Measurements from ENCODE around the gene HOXC9.
"Not testable (repeated sequence)": the region's sequence is repeated elsewhere in the genome, so short reads cannot be mapped to it uniquely, and the experiment has no call there.

Gene HOXC9

GRCh38 chr12:54040148-54040494 is 40.2 kb downstream of the HOXC9 start:
- no peak for DNase-seq (ENCODE audit: low read depth)

DNA sequence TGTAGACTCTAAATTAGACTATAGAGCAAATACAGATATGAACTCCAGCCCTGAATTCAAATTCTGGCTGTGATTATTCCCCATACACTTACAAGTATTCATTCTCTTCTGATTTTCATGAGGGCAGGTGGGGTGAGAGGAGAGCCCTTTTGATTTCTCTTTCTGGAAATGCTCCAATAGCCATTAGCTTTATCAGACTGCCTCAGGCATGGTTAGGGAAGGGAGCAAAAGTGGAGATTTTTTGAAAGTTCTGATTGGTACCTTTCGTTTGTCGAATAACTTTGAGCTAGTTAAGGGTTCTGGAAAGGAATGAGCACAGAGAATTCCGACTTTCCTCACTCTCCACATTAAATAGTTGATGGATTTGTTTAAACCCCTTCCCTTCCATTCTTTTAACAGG is 40.7 kb downstream of the HOXC9 start:
- no peak for DNase-seq (ENCODE audit: low read depth)

DNA sequence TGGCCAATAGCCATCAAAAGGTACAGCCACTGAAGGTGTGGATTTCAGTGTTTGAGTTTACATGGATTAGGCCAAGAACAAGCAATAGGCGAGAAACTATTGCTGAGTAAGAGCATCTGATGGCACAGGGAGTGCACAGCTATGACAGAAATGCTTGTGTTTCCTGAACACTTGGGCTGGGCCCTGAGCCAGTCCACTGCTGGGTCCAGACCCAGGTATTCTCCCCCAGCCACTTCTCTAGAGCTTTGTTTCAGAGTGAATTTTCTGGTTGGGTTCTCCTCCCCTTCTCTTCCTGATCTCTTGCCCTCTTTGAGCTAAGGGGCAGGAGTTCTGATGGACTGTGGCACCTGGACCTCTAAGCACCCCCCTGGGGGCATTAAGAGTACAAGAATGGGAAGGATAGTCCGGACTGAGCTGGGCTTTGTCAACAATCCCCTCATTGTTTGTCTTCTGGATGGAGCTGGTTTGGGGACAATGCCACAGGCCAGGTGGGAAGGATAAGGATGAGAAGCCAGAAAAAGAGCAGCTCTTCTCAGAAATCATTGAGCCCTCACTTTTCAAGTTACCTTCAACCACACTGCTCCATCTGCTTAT is 41.2 kb downstream of the HOXC9 start:
- no peak for DNase-seq (ENCODE audit: low read depth)

- not testable (repeated sequence) for DNase-seq (ENCODE audit: low read depth)
Measured at GRCh38 chr12:54042033-54042432, 42.1 kb downstream of the HOXC9 start.

GRCh38 chr12:54042970-54043853 is 43.3 kb downstream of the HOXC9 start:
- DNase-seq (ENCODE audit: low read depth) = no peak

DNA sequence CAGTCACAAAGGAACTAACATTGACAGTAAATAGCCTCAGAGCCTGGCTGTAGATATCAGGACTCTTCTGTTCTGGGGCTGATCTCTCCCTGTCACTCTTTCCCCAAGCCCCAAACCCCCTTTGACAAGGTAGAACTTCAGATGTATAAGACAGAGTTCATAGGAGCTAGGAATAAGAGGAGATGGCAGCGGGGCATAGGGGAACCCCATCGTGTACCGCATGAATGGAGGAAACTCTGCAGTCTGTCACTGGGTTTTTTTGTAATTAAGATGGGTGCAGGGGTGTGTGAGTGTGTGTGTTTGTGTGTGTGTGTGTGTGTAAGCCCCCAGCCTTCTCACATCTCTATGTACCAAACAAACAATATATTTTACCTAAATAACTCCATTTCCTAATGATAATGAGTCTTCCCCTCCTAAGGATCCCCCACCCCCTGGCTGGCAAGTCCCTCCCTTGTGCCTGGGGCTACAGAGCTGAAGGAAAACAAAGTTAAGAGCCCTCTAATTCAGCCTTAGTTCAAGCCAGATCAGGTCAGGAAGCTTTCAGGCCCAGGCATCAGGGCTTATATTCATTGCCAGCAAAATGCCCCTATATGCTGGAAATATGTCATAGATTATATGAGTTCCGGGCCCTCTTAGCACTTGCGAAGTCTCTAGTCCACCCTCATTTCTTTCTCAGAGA is 44.6 kb downstream of the HOXC9 start:
- DNase-seq (ENCODE audit: low read depth) = no peak

DNA sequence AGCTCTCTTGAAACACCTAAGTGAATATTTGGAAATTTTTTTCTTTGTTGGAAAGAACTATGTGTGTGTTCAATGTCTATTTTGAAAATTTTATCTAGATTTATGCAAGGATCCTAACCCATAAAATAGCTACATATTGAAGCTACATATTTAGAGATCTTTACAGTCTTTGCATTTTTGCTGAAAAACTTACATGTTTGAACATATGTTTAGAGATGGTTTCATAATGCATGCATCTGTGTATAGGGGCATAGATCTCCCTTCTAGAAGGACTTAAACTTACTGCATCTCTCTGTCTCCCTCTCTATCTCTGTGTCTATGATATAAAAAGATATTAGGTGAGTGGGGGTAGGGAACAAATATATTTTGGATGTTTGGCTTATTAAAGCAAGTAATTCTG is 45.4 kb downstream of the HOXC9 start:
- no peak for DNase-seq (ENCODE audit: low read depth)

DNA sequence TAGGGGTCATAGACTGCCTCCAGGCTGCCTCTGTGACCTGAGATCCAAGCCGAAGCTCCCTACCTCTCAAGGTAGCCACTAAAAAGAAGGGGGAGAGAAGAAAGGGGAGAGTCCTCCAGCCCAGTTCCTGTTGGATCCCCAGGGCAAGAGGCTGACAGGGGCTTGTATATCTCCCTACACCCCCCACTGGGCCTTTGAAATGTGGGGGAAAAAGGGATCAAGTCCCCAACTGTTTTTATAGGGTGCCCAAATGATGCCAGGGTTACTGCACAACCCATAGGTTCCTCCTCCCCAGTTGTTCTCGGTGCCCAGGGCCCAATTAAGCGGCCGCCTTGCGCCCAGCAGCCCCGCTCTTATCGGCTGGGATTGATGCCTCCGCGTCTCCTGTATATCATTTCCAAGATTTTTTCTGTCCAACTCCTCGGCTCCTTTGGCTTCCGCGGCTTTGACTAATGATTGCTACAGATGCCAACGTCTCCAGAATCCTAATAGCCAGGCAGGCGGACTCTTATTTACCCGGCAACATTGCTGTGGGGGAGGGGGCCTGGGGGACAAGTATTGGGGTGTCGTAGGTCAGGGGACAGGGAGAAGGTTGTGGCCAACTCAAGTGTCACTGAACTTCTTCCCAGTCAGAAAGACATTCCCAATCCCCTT is 46.0 kb downstream of the HOXC9 start:
- DNase-seq (ENCODE audit: low read depth) = no peak

DNA sequence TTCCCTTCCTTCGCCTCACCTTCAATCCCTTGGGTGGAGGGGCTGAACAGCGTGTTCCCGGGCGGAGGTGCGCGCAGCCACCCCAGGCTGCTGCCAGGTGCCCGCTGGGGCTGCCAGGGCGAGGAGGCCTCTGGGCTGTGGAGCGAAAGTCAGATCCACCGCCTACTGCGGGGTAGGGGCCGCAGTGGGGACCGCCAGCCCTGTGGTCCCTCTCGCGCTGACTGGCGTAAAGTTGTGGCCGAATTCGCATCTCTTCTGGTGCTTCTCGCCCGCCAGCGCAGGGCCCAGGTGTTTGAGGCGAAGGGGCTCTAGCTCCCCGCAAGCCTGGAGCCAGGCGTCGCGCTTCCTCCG is 46.8 kb downstream of the HOXC9 start:
- DNase-seq (ENCODE audit: low read depth) = no peak

GRCh38 chr12:54047160-54047963 is 47.4 kb downstream of the HOXC9 start:
- no peak for DNase-seq (ENCODE audit: low read depth)

DNA sequence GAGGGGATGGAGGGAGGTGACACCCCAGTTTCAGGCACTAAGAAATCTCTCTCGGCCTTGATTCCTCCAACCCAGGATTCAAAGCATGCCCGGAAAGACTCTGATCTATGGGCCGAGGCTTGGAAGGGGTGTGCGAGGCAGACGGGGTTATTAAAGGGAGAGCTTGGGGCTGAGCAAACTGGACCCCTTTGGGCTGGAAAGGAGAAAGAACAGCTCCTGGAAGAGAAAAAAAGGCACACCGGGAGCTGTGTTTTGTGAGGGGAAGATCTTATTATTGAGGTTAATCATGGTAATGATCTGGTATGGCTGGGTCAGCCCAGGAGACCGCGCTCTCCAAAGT is 48.0 kb downstream of the HOXC9 start:
- DNase-seq (ENCODE audit: low read depth) = no peak

GRCh38 chr12:54048406-54049093 is 48.6 kb downstream of the HOXC9 start:
- DNase-seq (ENCODE audit: low read depth) = no peak

GRCh38 chr12:54049108-54049507 is 49.1 kb downstream of the HOXC9 start:
- DNase-seq (ENCODE audit: low read depth) = no peak

- DNase-seq (ENCODE audit: low read depth) = no peak
Measured at GRCh38 chr12:54050482-54050810, 50.5 kb downstream of the HOXC9 start.

DNA sequence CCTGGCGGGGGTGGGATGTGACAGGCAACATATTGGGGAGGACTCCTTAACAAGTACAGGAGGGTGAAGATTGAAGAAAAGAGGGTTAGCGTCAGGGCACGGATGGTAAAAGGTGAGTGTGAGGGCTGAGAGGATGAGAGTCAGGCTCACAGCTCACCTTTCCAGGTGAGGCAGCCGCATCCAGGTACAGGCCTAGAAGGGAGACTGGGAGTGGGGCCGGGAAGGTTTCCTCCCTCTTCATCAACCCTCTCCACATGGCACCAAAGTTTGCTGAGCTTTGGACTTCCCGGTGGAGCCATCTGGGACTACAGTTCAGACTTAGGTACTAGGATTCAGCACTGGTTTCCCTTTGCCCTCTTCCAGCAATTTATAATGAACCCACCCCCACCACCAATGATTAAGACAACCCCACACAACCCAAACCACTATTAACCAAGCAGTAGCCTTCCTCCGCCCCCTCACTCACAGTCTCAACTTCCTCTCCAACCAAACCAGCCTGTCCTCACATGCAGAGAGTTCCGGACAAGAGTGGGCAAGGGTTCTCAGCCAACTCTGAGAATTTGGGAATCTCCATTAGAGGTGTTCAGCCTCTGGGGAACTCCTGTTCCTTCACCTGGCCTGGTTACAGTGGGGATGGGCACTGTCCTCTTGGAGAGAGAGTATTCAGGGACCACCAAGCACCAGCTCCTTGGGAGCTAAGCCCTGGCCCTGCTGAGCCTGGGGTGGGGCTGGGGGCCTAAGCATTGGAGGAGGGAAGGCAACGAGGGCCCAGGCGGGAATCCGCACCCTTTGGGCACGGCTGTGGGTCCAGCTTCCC is 51.3 kb downstream of the HOXC9 start:
- DNase-seq (ENCODE audit: low read depth) = no peak

DNA sequence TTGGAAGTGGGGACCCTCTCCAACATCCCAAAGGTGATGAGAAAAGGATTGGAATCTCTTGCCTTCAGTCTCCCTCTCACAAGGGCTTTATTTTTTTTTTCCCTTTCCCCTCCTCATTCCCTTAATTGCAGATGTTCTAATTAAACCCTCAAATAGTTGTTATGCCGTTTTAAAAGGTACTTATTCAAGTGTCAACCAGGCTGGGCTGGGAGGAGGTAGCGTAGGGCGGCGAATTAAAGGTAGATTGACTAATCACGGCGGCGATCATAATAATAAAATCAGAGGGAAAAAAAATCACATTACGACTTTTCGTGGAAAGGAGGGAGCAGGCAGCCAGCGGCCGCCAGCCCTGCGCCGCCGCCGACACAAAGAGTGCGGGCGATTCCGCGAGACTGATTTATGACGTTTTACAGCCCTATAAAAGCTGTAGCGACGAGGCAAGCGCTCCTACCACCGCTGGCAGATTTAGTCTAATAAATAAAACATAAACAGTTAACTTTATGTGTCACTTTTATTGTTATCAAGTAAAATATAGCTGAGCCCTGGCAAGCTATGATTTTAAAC is 52.0 kb downstream of the HOXC9 start:
- no peak for DNase-seq (ENCODE audit: low read depth)

GRCh38 chr12:54052438-54053002 is 52.6 kb downstream of the HOXC9 start:
- no peak for DNase-seq (ENCODE audit: low read depth)

Measured in stromal cell of bone marrow (primary cell).